Measurements from ENCODE around the gene DHX30. TPM values are rescaled to one million over a fixed set of nuclear protein-coding genes. Genes with fewer than 3 reads are reported as not detected.

The DHX30 gene
- total RNA-seq, 4 donors from 2014 or later: 45.7 to 91.1 (median 67.9) TPM

GRCh38 chr3:47865192-47865591, 62.3 kb downstream of the DHX30 start:
- ATAC-seq: peak; percentile 28 to 29
- Histone ChIP-seq H3K4me3 (no peak overlapping the region), H3K27me3 (no peaks in the 10 kb centered on the region), H3K4me1 (no peaks in the 10 kb centered on the region), H3K27ac (peak overlapping the region in 3 of 4 donors; percentile 1 to 58 (median 37)), H3K9me3 (no peaks in the 10 kb centered on the region), H3K36me3 (peaks cover under 1 to 90% of the 10 kb centered on the region in 2 donors)
- DNase-seq: no peak
- in situ Hi-C loops (cut with MboI; ENCODE audit: low sequenced_read_pairs in 4 of 4) (no loop called here), intact Hi-C loops (cut with DNase I; ENCODE audit: low total_unique reads) (no loop called here)
- TF ChIP-seq POLR2A (IDR thresholded peaks at IDR 0.05) (no peak), CTCF (IDR thresholded peaks at IDR 0.05 in 4 of 5, conservative IDR thresholded peaks at IDR 0.05 in 1 of 5) (no peak)

GRCh38 chr3:47867451-47868044, 64.6 kb downstream of the DHX30 start:
- ATAC-seq: no peak
- intact Hi-C loops (cut with DNase I; ENCODE audit: low total_unique reads): no loop called here

GRCh38 chr3:47868306-47868705, 65.4 kb downstream of the DHX30 start:
- H3K27me3 ChIP-seq: no peaks in the 10 kb centered on the region
- no peak for TF ChIP-seq POLR2A (IDR thresholded peaks at IDR 0.05)
- TF ChIP-seq CTCF (IDR thresholded peaks at IDR 0.05 in 4 of 5, conservative IDR thresholded peaks at IDR 0.05 in 1 of 5): no peak
- ATAC-seq: no peak

More at GRCh38 chr3:47867451-47868044, 64.6 kb downstream of the DHX30 start:
- no peaks in the 10 kb centered on the region for H3K9me3 ChIP-seq
- in situ Hi-C loops (cut with MboI; ENCODE audit: low sequenced_read_pairs in 4 of 4): no loop called here
- H3K4me3 ChIP-seq: no peak overlapping the region
- H3K36me3 ChIP-seq: peaks cover 3 to 100% of the 10 kb centered on the region in 2 donors
- no peaks in the 10 kb centered on the region for H3K4me1 ChIP-seq
- H3K27ac ChIP-seq: peak overlapping the region in 1 of 4 donors; percentile 46
- no peak for DNase-seq
- TF ChIP-seq CTCF (IDR thresholded peaks at IDR 0.05 in 4 of 5, conservative IDR thresholded peaks at IDR 0.05 in 1 of 5) (no peak), POLR2A (IDR thresholded peaks at IDR 0.05) (no peak)
- no peaks in the 10 kb centered on the region for H3K27me3 ChIP-seq

GRCh38 chr3:47870156-47870555, 67.2 kb downstream of the DHX30 start:
- H3K27ac ChIP-seq: no peak overlapping the region
- DNase-seq (no peak), ATAC-seq (no peak)
- in situ Hi-C loops (cut with MboI; ENCODE audit: low sequenced_read_pairs in 4 of 4): no loop called here
- peaks cover 3 to 100% of the 10 kb centered on the region in 2 donors for H3K36me3 ChIP-seq
- H3K4me3 ChIP-seq: no peak overlapping the region
- TF ChIP-seq CTCF (IDR thresholded peaks at IDR 0.05 in 4 of 5, conservative IDR thresholded peaks at IDR 0.05 in 1 of 5) (no peak), POLR2A (IDR thresholded peaks at IDR 0.05) (no peak)
- H3K27me3 ChIP-seq: no peaks in the 10 kb centered on the region
- no peaks in the 10 kb centered on the region for H3K9me3 ChIP-seq
- intact Hi-C loops (cut with DNase I; ENCODE audit: low total_unique reads): no loop called here
- H3K4me1 ChIP-seq: no peaks in the 10 kb centered on the region

More at GRCh38 chr3:47868306-47868705, 65.4 kb downstream of the DHX30 start:
- no peaks in the 10 kb centered on the region for H3K9me3 ChIP-seq
- intact Hi-C loops (cut with DNase I; ENCODE audit: low total_unique reads) (no loop called here), in situ Hi-C loops (cut with MboI; ENCODE audit: low sequenced_read_pairs in 4 of 4) (no loop called here)
- H3K27ac ChIP-seq: no peak overlapping the region
- H3K4me3 ChIP-seq: no peak overlapping the region
- H3K36me3 ChIP-seq: peaks cover 3 to 100% of the 10 kb centered on the region in 2 donors
- DNase-seq: no peak
- H3K4me1 ChIP-seq: no peaks in the 10 kb centered on the region
